GM12878 (cell line): ENCODE measurements around the gene TUBA1A. TPM values are rescaled to one million over a fixed set of nuclear protein-coding genes. Genes with fewer than 3 reads are reported as not detected.

Experiments
- ATAC-seq: fragments of 200-7000 bp; cut with Tn5 transposase; 3 replicates; pipeline ENCODE4 v1.9.1; 2020; ENCODE audit warnings: mild to moderate bottlenecking, moderate library complexity
- BruUV-seq: library from RNA; stranded (reverse); fragments of 400-500 nt; replicated peaks from 2 replicates; lab custom pipeline; 2021; lab: Mats Ljungman, UMichigan
- CTCF ChIA-PET: fragments of 300-600 bp; sonication (Branson Sonifier 250); formaldehyde crosslinking; extraction: SDS; loops from one replicate; lab custom pipeline; 2021; ENCODE audit warnings: inconsistent platforms; lab: Yijun Ruan, JAX
- POLR2A ChIA-PET: fragments of 350-600 bp; formaldehyde crosslinking; extraction: SDS; loops from one replicate; lab custom pipeline; 2021; ENCODE audit warnings: inconsistent platforms; lab: Charles Lee
- RAD21 ChIA-PET: fragments of 300-600 bp; sonication (Branson Sonifier 250); formaldehyde crosslinking; loops from one replicate; lab custom pipeline; 2023; ENCODE audit warnings: antibody characterized with exemption; ENCODE audit not compliant: unreplicated experiment; lab: Charles Lee
- SMC1A ChIA-PET: fragments of 300-600 bp; sonication (Branson Sonifier 250); formaldehyde crosslinking; loops from one replicate; lab custom pipeline; 2023; ENCODE audit not compliant: unreplicated experiment, uncharacterized antibody; lab: Charles Lee
- DNase-seq: peaks from one replicate; pipeline ENCODE4 v3.0.0-alpha.2; 2011; ENCODE audit warnings: low read depth, low spot score
- FAIRE-seq: peaks from 3 replicates; lab custom pipeline; 2011; peaks lifted over from hg19 to GRCh38; lab: Jason Lieb, UNC
- H2AFZ ChIP-seq: 2 replicates; pipeline ENCODE4 v1.6.0; 2011; ENCODE audit warnings: low read depth, low read length, control low read depth; ENCODE audit not compliant: control insufficient read depth
- H3K27ac ChIP-seq: 2 replicates; pipeline ENCODE4 v1.5.1; 2011; ENCODE audit warnings: control low read depth; ENCODE audit not compliant: control insufficient read depth, insufficient read depth
- H3K27me3 ChIP-seq, 2 experiments: replicated peaks in 1 of 2; 2 replicates each; pipeline versions ENCODE4 v1.6.0 to v1.6.1; 2011; ENCODE audit warnings: low read length in 1 of 2; ENCODE audit not compliant: control insufficient read depth in 2 of 2, insufficient read depth in 2 of 2
- H3K36me3 ChIP-seq, 2 experiments: 2 replicates each; pipeline ENCODE4 v1.5.1; 2011; ENCODE audit warnings: low read length in 1 of 2; ENCODE audit not compliant: control insufficient read depth in 2 of 2, insufficient read depth in 2 of 2
- H3K4me1 ChIP-seq: 2 replicates; pipeline ENCODE4 v1.6.1; 2011; ENCODE audit warnings: mild to moderate bottlenecking, low read length, moderate library complexity, mixed read lengths; ENCODE audit not compliant: control insufficient read depth, insufficient read depth
- H3K4me2 ChIP-seq: 2 replicates; pipeline ENCODE4 v1.6.0; 2011; ENCODE audit warnings: control low read depth; ENCODE audit not compliant: control insufficient read depth, insufficient read depth
- H3K4me3 ChIP-seq: fragments of 200-600 bp; sonication (generic); 2 replicates; pipeline ENCODE4 v1.5.1; 2016
- H3K79me2 ChIP-seq: 2 replicates; pipeline ENCODE4 v1.6.0; 2011; ENCODE audit warnings: low read length; ENCODE audit not compliant: control insufficient read depth, insufficient read depth
- H3K9ac ChIP-seq: 2 replicates; pipeline ENCODE4 v1.8.0; 2011; ENCODE audit warnings: low read length, control low read depth, mixed read lengths; ENCODE audit not compliant: control insufficient read depth, insufficient read depth
- H3K9me3 ChIP-seq: replicated peaks from 3 replicates; pipeline ENCODE4 v1.5.1; 2011; ENCODE audit warnings: mild to moderate bottlenecking, low read length; ENCODE audit not compliant: control insufficient read depth, insufficient read depth
- H4K20me1 ChIP-seq: 2 replicates; pipeline ENCODE4 v1.6.0; 2011; ENCODE audit not compliant: control insufficient read depth, insufficient read depth
- IKZF1 ChIP-seq: fragments of 450-650 bp; conservative IDR thresholded peaks from 2 replicates; pipeline ENCODE4 v1.6.1; 2017; ENCODE audit warnings: antibody characterized with exemption, mild to moderate bottlenecking
- MEF2A ChIP-seq: IDR thresholded peaks from 2 replicates; pipeline ENCODE4 v1.6.1; 2011; ENCODE audit warnings: low read depth, mild to moderate bottlenecking, low read length, moderate library complexity; ENCODE audit not compliant: insufficient read depth
- MYB ChIP-seq: fragments of 150-350 bp; IDR thresholded peaks from 2 replicates; pipeline ENCODE4 v1.6.1; 2014; ENCODE audit warnings: mild to moderate bottlenecking, low read depth, low read length, borderline replicate concordance
- NBN ChIP-seq: fragments of 450-650 bp; IDR thresholded peaks from 2 replicates; pipeline ENCODE4 v1.6.1; 2016
- POLR2AphosphoS5 ChIP-seq: IDR thresholded peaks from 2 replicates; pipeline ENCODE4 v1.6.1; 2011; ENCODE audit warnings: mild to moderate bottlenecking, low read length, inconsistent platforms
- ZNF384 ChIP-seq: IDR thresholded peaks from 2 replicates; pipeline ENCODE4 v1.6.1; 2012; ENCODE audit warnings: low read depth, mild to moderate bottlenecking, low read length, improper control_type of control experiment, borderline replicate concordance
- ZNF622 ChIP-seq: fragments of 450-650 bp; IDR thresholded peaks from 2 replicates; pipeline ENCODE4 v1.6.1; 2017; ENCODE audit warnings: mild to moderate bottlenecking, inconsistent platforms
- ZSCAN29 ChIP-seq: fragments of 450-650 bp; IDR thresholded peaks from 2 replicates; pipeline ENCODE4 v1.6.1; 2017; ENCODE audit warnings: mild to moderate bottlenecking, moderate library complexity
- WGBS: methylation state at CpG from one replicate; pipeline ENCODE4 v1.1.6; 2016; ENCODE audit warnings: low lambda C conversion rate; ENCODE audit not compliant: insufficient replicate concordance, insufficient coverage; ENCODE audit errors: missing lambda C conversion rate; 5-methylcytosine and 5-hydroxymethylcytosine counted together
- in situ Hi-C: fragments of 300-500 bp; cut with MboI; formaldehyde crosslinking; loops from 9 replicates; pipeline ENCODE4 v1.14.3; 2018; ENCODE audit warnings: mixed read lengths
- intact Hi-C: fragments of 100-400 bp; cut with micrococcal nuclease; formaldehyde crosslinking; loops from one replicate; pipeline ENCODE4 v1.14.2; 2022; ENCODE audit not compliant: unreplicated experiment
- polyA plus RNA-seq, 11 experiments: library from polyadenylated mRNA; depleted of rRNA in 4 of 11; unstranded in 6 of 11; stranded (reverse) in 5 of 11; fragments of >200 nt; fragmentation: Nextera tagmentation in 4 of 11; fragmentation: Illumina TruSeq in 1 of 11; extraction: Ambion mirVana in 4 of 11; extraction: Trizol in 1 of 11; gene quantifications; 1 replicate in 1 of 11; 2 replicates in 10 of 11; pipeline versions ENCODE4 v1.2.1 to v1.2.3, GENCODE V29; 2011 to 2016; ENCODE audit warnings: inconsistent platforms in 2 of 11, missing spikeins in 2 of 11, low read depth in 1 of 11
- total RNA-seq, 4 experiments: library from RNA; depleted of rRNA in 3 of 4; stranded (reverse); fragments of >200 nt in 3 of 4; fragmentation: Illumina TruSeq in 1 of 4; extraction: Trizol in 1 of 4; gene quantifications; 2 replicates each; pipeline versions ENCODE4 v1.2.1 to v1.2.3, GENCODE V29; 2013 to 2021
- TF ChIP-seq, protein P1 (sequence below): fragments of 450-650 bp; IDR thresholded peaks from 2 replicates; pipeline ENCODE4 v1.6.1; 2017; ENCODE audit warnings: mild to moderate bottlenecking
- TF ChIP-seq, protein P2 (sequence below): fragments of 450-650 bp; IDR thresholded peaks from 2 replicates; pipeline ENCODE4 v1.6.1; 2017; ENCODE audit warnings: mild to moderate bottlenecking, moderate library complexity
- TF ChIP-seq, protein P3 (sequence below): IDR thresholded peaks from 2 replicates; pipeline ENCODE4 v1.6.1; 2012; ENCODE audit warnings: low read depth, low read length, improper control_type of control experiment

Gene TUBA1A
- total and polyA plus RNA-seq, 10 of the 15 experiments (the other 5 are each of a cell fraction or from before 2014, with no cell fraction given): 129 to 496 (median 249) TPM

DNA sequence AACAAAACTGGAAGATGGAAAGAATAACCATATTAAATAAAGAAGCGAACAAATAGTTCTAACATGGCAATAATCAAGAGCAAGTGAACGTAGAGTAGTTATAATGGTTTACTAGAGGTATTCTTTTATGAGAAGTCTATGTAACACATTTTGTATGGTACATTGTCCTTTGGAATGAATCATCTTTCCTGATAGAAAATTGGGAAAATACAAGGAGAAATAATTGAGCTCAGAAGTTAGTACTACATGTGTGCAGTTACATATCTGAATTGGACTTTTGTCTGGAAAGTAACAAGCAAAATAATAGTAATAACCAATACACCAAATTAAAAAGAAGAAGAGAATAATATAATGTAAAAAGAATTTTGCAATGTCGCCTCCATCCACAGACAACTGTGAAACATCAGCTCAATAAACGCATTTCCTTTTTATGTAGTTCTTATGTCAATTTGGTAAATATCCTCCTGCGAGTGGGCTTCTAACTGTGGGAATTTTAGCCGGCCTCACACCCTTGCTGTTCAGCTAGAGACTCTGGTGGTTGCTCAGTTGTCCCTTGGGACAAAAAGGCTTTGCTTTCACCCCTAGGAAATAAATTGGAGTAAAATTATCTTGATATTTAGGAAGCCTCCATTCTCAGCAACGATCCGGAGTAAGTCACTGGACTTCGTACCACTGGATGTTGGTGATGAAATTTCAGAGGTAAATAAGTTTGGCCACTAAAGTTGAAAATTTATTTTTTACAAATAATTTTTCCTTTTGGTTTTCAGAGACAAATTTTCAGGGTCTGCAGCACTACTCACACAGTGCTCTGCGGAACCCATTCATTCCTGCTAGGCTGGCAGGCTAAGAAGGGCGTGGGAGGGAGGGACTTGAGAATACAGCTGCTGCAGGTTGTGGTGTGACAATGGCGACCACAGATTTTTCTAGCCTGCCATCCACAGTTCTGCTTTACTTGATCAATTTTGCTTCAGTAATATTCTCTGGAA is 1.1 kb upstream of the TUBA1A start:
- no peak overlapping the region for H3K9ac ChIP-seq
- peak overlapping the region; percentile 76 for H3K4me2 ChIP-seq
- H3K4me3 ChIP-seq: peak overlapping the region; percentile 75; the same call in 1 of the 2 replicates
- ATAC-seq: no peak
- H3K4me1 ChIP-seq: no peaks in the 10 kb centered on the region; the same call in none of the 2 replicates
- no TSS peak for BruUV-seq
- ChIA-PET RAD21 (no interaction called here), CTCF (interaction anchor here (0.7 to 3.7 kb wide), 8 partner anchors 12 to 169 kb away, joined by 3 to 13 read pairs (median 5); partner anchors contain the start of gene TUBA1B), SMC1A (interaction anchor here (0.6 to 2.0 kb wide), 6 partner anchors 10 to 126 kb away, joined by 3 to 7 read pairs (median 4); partner anchors contain the start of gene TUBA1B), POLR2A (interaction anchor here (0.6 to 2.0 kb wide), 4 partner anchors 10 to 57 kb away, joined by 3 to 4 read pairs (median 4); no protein-coding TSS in a partner anchor)
- no peaks in the 10 kb centered on the region for H3K36me3 ChIP-seq
- no peaks in the 10 kb centered on the region for H4K20me1 ChIP-seq
- H3K79me2 ChIP-seq: no peaks in the 10 kb centered on the region
- H3K27ac ChIP-seq: no peak overlapping the region
- H3K9me3 ChIP-seq: no peaks in the 10 kb centered on the region
- H2AFZ ChIP-seq: no peak overlapping the region; the same call in 1 of the 2 replicates
- DNase-seq: no peak
- in situ Hi-C loops (no loop called here), intact Hi-C loops (loop anchor here (2.0 kb wide), 3 partner anchors 45 to 59 kb away; partner anchors contain the start of gene TUBA1B)
- no peaks in the 10 kb centered on the region; a peak in 2 of 4 replicates for H3K27me3 ChIP-seq
- TF ChIP-seq MEF2A: no peak
- TF ChIP-seq, protein P1, sequence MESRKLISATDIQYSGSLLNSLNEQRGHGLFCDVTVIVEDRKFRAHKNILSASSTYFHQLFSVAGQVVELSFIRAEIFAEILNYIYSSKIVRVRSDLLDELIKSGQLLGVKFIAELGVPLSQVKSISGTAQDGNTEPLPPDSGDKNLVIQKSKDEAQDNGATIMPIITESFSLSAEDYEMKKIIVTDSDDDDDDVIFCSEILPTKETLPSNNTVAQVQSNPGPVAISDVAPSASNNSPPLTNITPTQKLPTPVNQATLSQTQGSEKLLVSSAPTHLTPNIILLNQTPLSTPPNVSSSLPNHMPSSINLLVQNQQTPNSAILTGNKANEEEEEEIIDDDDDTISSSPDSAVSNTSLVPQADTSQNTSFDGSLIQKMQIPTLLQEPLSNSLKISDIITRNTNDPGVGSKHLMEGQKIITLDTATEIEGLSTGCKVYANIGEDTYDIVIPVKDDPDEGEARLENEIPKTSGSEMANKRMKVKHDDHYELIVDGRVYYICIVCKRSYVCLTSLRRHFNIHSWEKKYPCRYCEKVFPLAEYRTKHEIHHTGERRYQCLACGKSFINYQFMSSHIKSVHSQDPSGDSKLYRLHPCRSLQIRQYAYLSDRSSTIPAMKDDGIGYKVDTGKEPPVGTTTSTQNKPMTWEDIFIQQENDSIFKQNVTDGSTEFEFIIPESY: no peak
- no peak for TF ChIP-seq ZNF622
- no peak for TF ChIP-seq MYB
- TF ChIP-seq ZNF384: no peak
- no peak for TF ChIP-seq POLR2AphosphoS5
- TF ChIP-seq NBN: no peak
- TF ChIP-seq, protein P2, sequence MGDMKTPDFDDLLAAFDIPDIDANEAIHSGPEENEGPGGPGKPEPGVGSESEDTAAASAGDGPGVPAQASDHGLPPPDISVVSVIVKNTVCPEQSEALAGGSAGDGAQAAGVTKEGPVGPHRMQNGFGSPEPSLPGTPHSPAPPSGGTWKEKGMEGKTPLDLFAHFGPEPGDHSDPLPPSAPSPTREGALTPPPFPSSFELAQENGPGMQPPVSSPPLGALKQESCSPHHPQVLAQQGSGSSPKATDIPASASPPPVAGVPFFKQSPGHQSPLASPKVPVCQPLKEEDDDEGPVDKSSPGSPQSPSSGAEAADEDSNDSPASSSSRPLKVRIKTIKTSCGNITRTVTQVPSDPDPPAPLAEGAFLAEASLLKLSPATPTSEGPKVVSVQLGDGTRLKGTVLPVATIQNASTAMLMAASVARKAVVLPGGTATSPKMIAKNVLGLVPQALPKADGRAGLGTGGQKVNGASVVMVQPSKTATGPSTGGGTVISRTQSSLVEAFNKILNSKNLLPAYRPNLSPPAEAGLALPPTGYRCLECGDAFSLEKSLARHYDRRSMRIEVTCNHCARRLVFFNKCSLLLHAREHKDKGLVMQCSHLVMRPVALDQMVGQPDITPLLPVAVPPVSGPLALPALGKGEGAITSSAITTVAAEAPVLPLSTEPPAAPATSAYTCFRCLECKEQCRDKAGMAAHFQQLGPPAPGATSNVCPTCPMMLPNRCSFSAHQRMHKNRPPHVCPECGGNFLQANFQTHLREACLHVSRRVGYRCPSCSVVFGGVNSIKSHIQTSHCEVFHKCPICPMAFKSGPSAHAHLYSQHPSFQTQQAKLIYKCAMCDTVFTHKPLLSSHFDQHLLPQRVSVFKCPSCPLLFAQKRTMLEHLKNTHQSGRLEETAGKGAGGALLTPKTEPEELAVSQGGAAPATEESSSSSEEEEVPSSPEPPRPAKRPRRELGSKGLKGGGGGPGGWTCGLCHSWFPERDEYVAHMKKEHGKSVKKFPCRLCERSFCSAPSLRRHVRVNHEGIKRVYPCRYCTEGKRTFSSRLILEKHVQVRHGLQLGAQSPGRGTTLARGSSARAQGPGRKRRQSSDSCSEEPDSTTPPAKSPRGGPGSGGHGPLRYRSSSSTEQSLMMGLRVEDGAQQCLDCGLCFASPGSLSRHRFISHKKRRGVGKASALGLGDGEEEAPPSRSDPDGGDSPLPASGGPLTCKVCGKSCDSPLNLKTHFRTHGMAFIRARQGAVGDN: no peak
- TF ChIP-seq, protein P3, sequence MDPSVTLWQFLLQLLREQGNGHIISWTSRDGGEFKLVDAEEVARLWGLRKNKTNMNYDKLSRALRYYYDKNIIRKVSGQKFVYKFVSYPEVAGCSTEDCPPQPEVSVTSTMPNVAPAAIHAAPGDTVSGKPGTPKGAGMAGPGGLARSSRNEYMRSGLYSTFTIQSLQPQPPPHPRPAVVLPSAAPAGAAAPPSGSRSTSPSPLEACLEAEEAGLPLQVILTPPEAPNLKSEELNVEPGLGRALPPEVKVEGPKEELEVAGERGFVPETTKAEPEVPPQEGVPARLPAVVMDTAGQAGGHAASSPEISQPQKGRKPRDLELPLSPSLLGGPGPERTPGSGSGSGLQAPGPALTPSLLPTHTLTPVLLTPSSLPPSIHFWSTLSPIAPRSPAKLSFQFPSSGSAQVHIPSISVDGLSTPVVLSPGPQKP: no peak
- no peak for TF ChIP-seq IKZF1
- TF ChIP-seq ZSCAN29: no peak
- FAIRE-seq: no peak
- WGBS: 79% methylated on average over 12 of the region's 12 CpGs
